Skeletal muscle tissue (tissue), 4 donors: ENCODE data around the gene TMC8. TPM values are rescaled to one million over a fixed set of nuclear protein-coding genes. Genes with fewer than 3 reads are reported as not detected.

Experiments used
- H3K27ac ChIP-seq: one replicate; pipeline ENCODE4 v1.7.0; 2013; ENCODE audit warnings: mild to moderate bottlenecking, low read depth, low read length, inconsistent platforms
- H3K27me3 ChIP-seq, 3 donors: one replicate each; pipeline ENCODE4 v1.7.0; 2013; ENCODE audit warnings: low read length in 3 of 3; ENCODE audit not compliant: control insufficient read depth in 3 of 3, insufficient read depth in 3 of 3
- H3K36me3 ChIP-seq, 3 donors: one replicate each; pipeline ENCODE4 v1.7.0; 2013; ENCODE audit warnings: low read length in 3 of 3; ENCODE audit not compliant: control insufficient read depth in 3 of 3, insufficient read depth in 3 of 3
- H3K4me1 ChIP-seq, 3 donors: one replicate each; pipeline ENCODE4 v1.7.0; 2013; ENCODE audit warnings: low read length in 3 of 3, mild to moderate bottlenecking in 3 of 3; ENCODE audit not compliant: control insufficient read depth in 3 of 3, insufficient read depth in 3 of 3
- H3K4me3 ChIP-seq, 3 donors: one replicate each; pipeline ENCODE4 v1.7.0; 2013; ENCODE audit warnings: low read length in 3 of 3
- H3K9ac ChIP-seq, 3 donors: one replicate each; pipeline ENCODE4 v1.7.0; 2013; ENCODE audit warnings: low read length in 3 of 3, mild to moderate bottlenecking in 3 of 3, moderate library complexity in 2 of 3, low read depth in 1 of 3
- H3K9me3 ChIP-seq, 3 donors: one replicate each; pipeline ENCODE4 v1.7.0; 2013; ENCODE audit warnings: low read length in 3 of 3; ENCODE audit not compliant: control insufficient read depth in 3 of 3
- total RNA-seq: library from RNA; depleted of rRNA; stranded (reverse); fragments of >200 nt; gene quantifications from one replicate; pipeline ENCODE4 v1.2.3, GENCODE V29; 2014
- donor health status: Osteomylitis.

Gene TMC8
- total RNA-seq, 1 donor from 2014 or later, result 7.8 TPM

DNA sequence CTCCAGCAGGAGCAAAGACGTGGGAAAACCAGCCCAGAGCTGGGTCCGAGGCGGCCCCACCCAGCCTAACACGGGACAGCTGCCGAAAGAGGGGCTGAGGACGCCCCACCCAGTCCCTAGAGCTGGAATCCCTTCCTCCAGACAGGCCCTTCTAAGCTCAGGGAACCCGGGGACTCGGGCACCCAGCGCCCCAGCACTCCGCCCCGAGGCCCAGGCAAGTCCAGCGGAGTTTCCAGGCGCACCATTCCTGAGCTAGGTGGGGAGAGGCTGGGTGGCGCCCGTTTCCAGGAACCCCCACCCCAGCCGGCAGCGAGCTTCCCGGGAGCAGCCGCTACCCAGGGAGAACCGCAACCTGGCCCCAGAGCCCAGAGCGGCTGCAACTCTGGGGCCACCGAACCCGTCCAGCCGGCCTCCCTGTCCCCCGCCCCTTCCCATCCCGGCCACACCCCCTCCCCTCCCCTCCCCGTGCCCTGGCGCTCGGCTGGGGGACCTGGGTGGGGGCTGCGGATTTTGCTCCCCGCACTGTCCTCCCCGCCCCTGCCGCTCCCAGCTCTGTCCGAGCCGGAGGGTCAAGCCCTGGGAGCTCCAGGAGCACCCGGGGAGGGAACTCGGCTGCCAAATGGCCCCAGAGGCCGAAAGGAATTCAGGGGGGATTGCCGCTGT is 2.6 kb upstream of the TMC8 start:
- Histone ChIP-seq H3K27ac (peak overlapping the region; percentile 54), H3K4me1 (peaks cover 26 to 55% (median 43%) of the 10 kb centered on the region in 3 donors)

DNA sequence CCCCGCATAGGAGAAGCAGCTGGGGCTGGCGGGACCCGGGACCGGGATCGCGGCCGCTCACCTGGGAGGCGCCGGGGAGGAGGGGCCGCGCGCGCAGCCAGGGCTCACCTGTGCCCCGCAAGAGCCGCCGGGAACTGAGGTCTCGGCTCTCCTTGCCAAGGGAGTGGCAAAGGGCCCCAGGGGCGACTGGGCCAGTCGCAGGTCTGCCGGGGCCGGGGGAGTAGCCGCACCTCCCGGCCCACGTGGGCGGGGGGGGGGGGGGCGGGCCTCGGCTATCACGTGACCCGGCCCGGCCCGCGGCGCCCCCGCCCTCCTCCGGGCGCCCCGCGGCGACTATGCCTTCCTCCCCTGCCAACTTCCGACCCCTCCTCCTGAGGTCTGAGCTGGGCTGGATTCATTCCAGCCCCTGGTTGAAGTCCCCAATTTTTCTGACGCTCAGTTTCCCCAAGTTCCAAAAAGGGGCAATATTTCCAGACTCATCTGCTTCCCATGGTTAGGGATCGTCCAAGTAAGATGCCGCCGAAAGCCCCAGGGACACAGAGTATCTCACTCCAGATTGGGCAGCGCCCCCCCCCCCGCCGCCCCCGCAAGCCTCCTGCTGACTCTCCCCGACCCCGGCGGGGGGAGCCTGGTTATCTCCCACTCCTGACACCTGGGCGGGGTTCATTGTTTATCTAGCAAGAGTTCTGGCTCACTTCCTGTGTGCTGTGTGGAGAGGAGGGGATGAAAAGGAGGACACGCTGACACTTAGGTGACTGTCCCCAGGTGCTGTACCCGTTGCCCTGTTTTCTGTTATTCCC is 1.8 kb upstream of the TMC8 start, which contains the start of gene TMC6:
TSS of gene TMC6 (minus strand) at position 205 of the 800 bp plus-strand sequence. CDS start 1,923 bp downstream, outside the sequence.
- H3K36me3 ChIP-seq, result no peaks in the 10 kb centered on the region
- H3K9me3 ChIP-seq, result no peaks in the 10 kb centered on the region
- peak within 1 kb of the TSS; percentile 54 for H3K27ac ChIP-seq
- peaks cover 26 to 55% (median 44%) of the 10 kb centered on the region in 3 donors for H3K4me1 ChIP-seq
- H3K27me3 ChIP-seq, result peaks cover 17 to 36% (median 25%) of the 10 kb centered on the region in 3 donors
- peak within 1 kb of the TSS; percentile 60 to 67 (median 65) for H3K4me3 ChIP-seq
- H3K9ac ChIP-seq, result peak within 1 kb of the TSS in 2 of 3 donors; percentile 15 to 70

More for the DNA sequence above, 2.6 kb upstream of the TMC8 start:
- Histone ChIP-seq H3K4me3 (peak overlapping the region; percentile 60 to 67 (median 65)), H3K9me3 (no peaks in the 10 kb centered on the region), H3K9ac (peak overlapping the region in 2 of 3 donors; percentile 15 to 70), H3K36me3 (peaks cover 0 to 1% (median 0%) of the 10 kb centered on the region in 3 donors), H3K27me3 (peaks cover 15 to 36% (median 19%) of the 10 kb centered on the region in 3 donors)

DNA sequence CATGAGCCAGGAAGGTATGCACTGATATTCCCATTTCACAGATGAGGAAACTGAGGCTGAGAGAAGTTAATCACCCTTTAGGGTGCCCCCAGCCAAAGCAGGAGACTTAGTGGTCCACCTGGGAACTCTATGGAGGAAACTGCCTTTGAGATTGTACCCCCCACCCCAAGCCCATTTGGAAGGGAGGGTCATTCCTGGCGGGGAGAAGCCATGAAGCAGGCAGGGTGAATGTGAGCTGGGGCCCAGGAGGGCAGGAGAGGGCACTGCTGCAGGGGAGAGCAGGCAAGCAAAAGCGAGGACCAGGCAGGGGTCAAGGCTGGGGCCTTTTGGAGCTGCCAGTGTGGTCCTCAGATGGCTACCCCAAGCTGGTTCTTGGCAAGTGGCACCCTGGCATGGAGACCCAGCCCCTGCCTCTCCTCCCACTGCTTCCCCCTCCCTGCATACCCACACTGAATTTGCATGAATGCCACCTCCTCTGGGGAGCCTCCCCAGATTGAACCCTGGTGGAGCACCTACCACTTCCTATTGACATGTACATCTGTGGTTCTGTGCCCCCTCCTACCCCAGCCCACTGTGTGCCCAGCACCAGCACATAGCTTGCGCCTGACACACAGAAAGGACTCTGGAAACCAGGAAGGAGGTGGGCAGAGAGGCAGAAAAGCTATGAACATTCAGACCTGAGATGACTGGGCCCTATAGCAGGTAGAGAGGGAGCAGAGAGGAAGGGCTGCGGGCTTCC is 1.1 kb upstream of the TMC8 start:
- Histone ChIP-seq H3K27me3 (peaks cover 24 to 40% (median 32%) of the 10 kb centered on the region in 3 donors), H3K27ac (no peak overlapping the region), H3K9me3 (no peaks in the 10 kb centered on the region), H3K9ac (no peak overlapping the region), H3K36me3 (no peaks in the 10 kb centered on the region), H3K4me3 (no peak overlapping the region), H3K4me1 (peaks cover 26 to 58% (median 45%) of the 10 kb centered on the region in 3 donors)

GRCh38 chr17:78130090-78130436 is 508 bp upstream of the TMC8 start:
- peaks cover 24 to 45% (median 32%) of the 10 kb centered on the region in 3 donors for H3K27me3 ChIP-seq
- no peak overlapping the region for H3K9ac ChIP-seq
- no peak overlapping the region for H3K4me3 ChIP-seq
- no peaks in the 10 kb centered on the region for H3K9me3 ChIP-seq
- no peak overlapping the region for H3K27ac ChIP-seq
- peaks cover 26 to 54% (median 40%) of the 10 kb centered on the region in 3 donors for H3K4me1 ChIP-seq
- H3K36me3 ChIP-seq, result no peaks in the 10 kb centered on the region

GRCh38 chr17:78131172-78132083 is 857 bp downstream of the TMC8 start:
- no peaks in the 10 kb centered on the region for H3K9me3 ChIP-seq
- H3K9ac ChIP-seq, result no peak overlapping the region
- peaks cover 24 to 45% (median 32%) of the 10 kb centered on the region in 3 donors for H3K27me3 ChIP-seq
- H3K4me1 ChIP-seq, result peaks cover 23 to 41% (median 28%) of the 10 kb centered on the region in 3 donors
- H3K27ac ChIP-seq, result no peak overlapping the region
- H3K36me3 ChIP-seq, result no peaks in the 10 kb centered on the region
- peak overlapping the region in 1 of 3 donors; percentile 13 for H3K4me3 ChIP-seq

DNA sequence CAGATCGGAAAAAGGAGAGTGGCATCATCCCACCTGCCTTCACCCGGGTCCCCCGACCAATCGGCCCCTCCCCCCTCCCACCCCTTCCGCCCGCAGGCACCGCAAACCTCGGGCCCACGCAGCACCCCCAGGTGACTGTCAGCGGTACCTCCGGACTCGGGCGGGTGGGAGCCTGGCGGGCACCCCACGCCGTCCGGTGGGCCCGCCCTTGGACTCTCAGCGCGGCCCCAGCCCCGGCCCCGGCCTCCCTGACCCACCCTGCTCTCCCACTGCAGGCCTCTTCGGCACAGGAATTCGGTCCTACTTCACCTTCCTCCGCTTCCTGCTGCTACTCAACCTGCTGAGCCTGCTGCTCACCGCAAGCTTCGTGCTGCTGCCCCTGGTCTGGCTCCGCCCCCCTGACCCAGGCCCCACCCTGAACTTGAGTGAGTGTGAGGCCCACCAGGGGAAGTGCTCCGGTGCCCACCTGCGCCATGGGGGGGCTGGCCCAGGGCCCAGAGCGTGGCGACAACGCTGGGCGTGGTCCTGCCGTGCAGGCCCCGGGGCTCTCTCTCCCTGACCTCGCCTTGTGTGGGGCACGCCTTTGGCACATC is 1.6 kb downstream of the TMC8 start:
- Histone ChIP-seq H3K27me3 (peaks cover 24 to 43% (median 30%) of the 10 kb centered on the region in 3 donors), H3K9ac (no peak overlapping the region), H3K9me3 (no peaks in the 10 kb centered on the region), H3K4me1 (peaks cover 21 to 36% (median 22%) of the 10 kb centered on the region in 3 donors), H3K27ac (no peak overlapping the region), H3K36me3 (no peaks in the 10 kb centered on the region), H3K4me3 (no peak overlapping the region)

GRCh38 chr17:78132767-78133178 is 2.2 kb downstream of the TMC8 start:
- Histone ChIP-seq H3K9ac (no peak overlapping the region), H3K36me3 (no peaks in the 10 kb centered on the region), H3K27me3 (peaks cover 24 to 38% (median 24%) of the 10 kb centered on the region in 3 donors), H3K4me3 (no peak overlapping the region), H3K9me3 (no peaks in the 10 kb centered on the region), H3K27ac (no peak overlapping the region), H3K4me1 (peaks cover 15 to 30% (median 16%) of the 10 kb centered on the region in 3 donors)

- Histone ChIP-seq H3K36me3 (no peaks in the 10 kb centered on the region), H3K4me1 (peaks cover 13 to 27% (median 14%) of the 10 kb centered on the region in 3 donors), H3K9ac (no peak overlapping the region), H3K27me3 (peaks cover 24 to 35% (median 24%) of the 10 kb centered on the region in 3 donors), H3K27ac (no peak overlapping the region), H3K4me3 (peak overlapping the region in 1 of 3 donors; percentile 13), H3K9me3 (no peaks in the 10 kb centered on the region)
Observed at GRCh38 chr17:78133179-78133951, 2.8 kb downstream of the TMC8 start.
